COLO829 (cell line): ENCODE measurements around the gene WDFY2.
A peak's percentile ranks its signal among the peaks of the same experiment; 100 is the strongest.
"Not testable (repeated sequence)": the region's sequence is repeated elsewhere in the genome, so short reads cannot be mapped to it uniquely, and the experiment has no call there.

ENCODE experiments used
- DNase-seq: peaks from one replicate; pipeline ENCODE4 v3.0.0; 2012; ENCODE audit warnings: low spot score

The WDFY2 gene, protein sequence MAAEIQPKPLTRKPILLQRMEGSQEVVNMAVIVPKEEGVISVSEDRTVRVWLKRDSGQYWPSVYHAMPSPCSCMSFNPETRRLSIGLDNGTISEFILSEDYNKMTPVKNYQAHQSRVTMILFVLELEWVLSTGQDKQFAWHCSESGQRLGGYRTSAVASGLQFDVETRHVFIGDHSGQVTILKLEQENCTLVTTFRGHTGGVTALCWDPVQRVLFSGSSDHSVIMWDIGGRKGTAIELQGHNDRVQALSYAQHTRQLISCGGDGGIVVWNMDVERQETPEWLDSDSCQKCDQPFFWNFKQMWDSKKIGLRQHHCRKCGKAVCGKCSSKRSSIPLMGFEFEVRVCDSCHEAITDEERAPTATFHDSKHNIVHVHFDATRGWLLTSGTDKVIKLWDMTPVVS

GRCh38 chr13:51583875-51584730, at the start of gene WDFY2:
WDFY2 (plus strand) TSS chr13:51584462; CDS start chr13:51584688, 226 bp downstream.
- DNase-seq = peak; percentile 99

GRCh38 chr13:51538591-51539179, 45.6 kb upstream of the WDFY2 start:
- no peak for DNase-seq

DNA sequence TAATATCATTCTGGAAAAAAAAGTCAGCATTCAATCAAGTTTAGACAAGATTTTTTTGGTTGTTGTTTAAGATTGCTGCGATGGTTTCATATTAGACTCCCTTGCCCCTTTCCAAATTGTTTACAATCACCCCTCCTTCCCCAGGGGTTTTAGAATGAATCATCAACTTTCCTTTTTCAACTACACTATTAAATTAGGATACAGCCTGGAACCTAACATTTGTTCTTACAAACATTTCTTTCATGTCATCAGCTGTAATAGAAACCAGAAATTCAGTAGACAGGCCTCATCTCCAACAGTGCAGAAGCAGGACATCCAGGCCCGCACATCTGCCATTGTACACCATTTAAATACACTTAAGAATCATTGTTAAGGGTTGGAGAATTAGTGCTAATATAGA, 44.4 kb upstream of the WDFY2 start:
- DNase-seq = no peak

- DNase-seq = no peak
Measured at GRCh38 chr13:51541037-51541436, 43.2 kb upstream of the WDFY2 start.

GRCh38 chr13:51541809-51542258, 42.4 kb upstream of the WDFY2 start:
- no peak for DNase-seq

DNA sequence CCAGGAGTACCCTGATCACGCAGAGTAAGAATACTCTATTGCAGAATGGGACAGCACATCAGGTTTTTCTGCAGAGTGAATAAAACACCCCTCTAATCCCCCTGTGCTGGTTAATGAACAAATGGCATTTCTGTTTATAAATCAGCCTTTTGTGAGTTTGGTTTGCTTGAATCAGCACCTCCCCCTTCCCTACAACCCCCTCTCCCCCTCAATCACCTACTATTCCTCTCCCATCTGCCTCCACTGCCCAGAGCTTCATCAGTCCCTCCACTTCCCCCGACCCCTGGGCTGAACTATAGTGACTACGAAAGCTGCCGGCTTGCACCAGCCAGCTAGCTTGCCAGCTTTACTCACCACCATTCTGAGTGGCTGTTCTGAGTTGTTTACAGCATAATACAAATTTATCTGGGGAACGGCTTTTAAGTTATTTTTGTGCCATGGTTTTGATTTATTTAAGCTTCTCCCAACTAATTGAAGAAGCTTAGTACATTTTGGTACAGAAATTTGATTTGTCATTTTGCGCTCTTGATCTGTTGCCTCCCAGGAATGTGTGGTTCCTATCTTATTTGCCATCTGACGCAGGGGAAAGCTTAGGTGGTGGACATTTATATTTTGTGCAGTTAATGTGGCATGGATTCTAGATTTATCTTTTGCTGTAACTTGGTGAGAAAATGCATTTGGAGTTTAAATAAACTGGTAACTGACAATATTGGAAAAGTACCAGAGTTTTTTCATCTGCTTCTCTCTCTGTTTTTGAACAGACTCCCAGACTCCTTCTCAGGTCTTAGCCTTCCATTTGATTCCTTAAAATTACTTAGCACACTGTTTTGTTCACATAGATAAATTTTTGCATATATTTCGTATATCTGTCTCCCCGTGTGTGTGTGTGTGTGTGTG, 41.7 kb upstream of the WDFY2 start:
- no peak for DNase-seq

GRCh38 chr13:51545446-51545845, 38.8 kb upstream of the WDFY2 start:
- not testable (repeated sequence) for DNase-seq

GRCh38 chr13:51547425-51548176, 36.7 kb upstream of the WDFY2 start:
- DNase-seq = no peak

- no peak for DNase-seq
Measured at GRCh38 chr13:51549050-51549449, 35.2 kb upstream of the WDFY2 start.

DNA sequence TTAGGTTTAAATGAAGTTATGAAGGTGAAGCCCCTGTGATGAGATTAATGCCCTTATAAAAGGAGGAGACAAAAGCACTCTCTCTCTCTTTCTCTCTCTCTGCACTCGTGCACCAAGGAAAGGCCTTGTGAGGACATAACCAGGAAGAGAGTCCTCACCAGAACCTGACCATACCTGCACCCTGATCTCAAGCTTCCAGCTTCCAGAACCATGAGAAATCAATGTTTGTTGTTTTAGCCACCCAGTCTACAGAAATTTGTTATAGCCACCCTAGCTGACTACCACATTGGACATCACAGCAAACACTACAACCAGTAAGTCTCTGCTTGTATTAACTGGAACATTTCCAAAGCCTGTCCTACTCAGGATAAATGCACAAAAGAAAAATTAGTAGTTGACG, 34.7 kb upstream of the WDFY2 start:
- no peak for DNase-seq

GRCh38 chr13:51550151-51550550, 34.1 kb upstream of the WDFY2 start:
- DNase-seq = no peak

GRCh38 chr13:51551416-51551815, 32.8 kb upstream of the WDFY2 start:
- DNase-seq = no peak

GRCh38 chr13:51552027-51552426, 32.2 kb upstream of the WDFY2 start:
- DNase-seq = no peak

DNA sequence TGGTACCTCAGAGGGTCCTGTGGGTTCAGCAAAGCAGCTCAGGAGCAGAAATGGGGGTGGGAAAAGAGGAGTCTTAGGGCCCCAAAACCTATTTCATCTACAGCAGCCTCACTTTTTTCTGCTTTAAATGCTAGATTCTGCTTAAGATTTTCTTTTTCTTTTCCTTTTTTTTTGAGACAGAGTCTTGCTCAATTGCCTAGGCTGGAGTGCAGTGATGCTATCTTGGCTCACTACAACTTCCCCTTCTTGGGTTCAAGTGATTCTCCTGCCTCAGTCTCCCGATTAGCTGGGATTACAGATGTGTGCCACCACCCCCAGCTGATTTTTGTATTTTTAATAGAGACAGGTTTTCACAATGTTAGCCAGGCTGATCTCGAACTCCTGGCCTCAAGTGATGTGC, 30.7 kb upstream of the WDFY2 start:
- no peak for DNase-seq

DNA sequence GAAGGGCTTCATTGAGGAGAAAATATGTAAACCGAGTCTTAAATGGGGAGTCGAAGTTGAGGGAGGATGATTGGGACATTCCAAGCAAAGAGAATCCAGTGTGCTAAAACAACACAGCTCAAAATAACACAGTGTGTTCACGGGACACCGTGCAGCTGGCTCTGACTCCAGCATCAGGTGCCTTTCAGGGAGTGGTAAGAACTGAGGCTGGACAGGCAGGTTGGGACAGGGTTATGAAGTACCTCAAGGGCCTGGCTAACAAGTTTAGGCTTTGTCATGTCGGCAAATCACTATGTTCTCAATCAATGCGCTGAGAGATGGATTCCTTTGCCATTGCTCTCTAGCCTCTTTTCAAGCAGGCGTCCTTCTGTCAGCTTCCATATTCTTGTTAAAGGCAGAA, 27.5 kb upstream of the WDFY2 start:
- no peak for DNase-seq

- no peak for DNase-seq
Measured at GRCh38 chr13:51557438-51557837, 26.8 kb upstream of the WDFY2 start.

DNA sequence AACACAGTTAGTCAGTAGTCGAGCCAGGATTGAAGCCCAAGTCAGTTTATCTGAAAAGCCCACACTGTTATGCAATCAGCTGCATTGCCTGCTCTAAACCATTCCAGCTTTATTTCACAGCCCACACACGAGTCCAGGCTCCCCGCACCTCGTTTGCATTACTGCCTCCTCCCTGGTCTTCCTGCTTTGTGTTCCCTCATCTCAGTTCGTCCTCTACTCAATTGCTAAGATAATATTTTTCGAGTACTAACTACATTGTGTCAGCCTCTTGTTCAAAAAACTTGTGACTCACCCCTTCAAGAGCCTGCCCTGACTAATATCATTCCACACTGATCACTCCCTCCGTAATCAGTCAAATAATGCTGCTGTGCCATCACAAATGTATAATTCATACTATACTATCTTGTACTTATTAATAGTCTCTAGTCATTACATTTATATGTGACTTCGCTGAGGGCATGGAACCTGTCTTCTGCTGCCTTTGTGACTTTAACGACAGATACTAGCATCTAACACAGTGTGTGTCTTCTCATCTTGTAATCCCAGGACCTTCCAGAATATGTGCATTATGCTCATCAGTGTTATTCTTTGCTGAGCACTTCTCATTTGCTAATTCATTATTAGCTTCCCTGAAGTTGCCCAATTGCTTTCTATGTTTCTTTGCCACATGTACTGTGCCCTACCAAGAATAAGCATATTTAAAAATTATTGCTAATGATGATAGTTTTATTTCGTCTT, 26.2 kb upstream of the WDFY2 start:
- peak; percentile 35 for DNase-seq

GRCh38 chr13:51559946-51560735, 24.1 kb upstream of the WDFY2 start:
- DNase-seq = no peak

DNA sequence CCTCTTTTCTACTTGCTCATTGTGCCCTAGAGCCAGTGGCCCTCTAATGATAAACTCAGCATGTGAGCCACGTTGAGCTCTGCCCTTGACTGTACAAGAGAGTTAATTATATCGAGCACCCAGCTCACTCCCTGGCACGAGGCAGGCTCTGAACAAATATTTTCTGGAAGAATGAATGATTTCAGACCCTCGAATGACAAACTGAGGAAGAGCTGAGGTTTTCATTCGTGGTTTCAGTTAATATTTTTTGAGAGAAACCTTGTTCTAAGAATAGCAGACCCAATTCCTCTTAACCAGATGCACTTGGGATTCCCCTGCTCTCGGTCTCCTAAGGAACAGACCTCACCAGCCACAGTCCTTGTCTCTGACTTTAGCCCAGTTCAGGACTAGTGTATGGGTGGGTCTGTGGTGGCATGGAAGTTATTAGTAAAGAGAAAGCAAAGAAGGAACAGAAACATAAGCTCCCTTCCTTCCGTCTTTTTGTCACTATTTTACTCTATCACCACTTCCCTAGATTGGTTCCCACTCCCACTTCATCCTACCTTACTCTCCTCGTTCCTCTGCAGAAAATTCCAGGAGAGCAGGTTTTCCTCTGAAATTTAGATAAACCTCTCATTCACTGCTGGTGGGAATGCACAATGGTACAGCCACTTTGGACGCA, 22.1 kb upstream of the WDFY2 start:
- DNase-seq = no peak
